GM12873 (cell line): Measurements from ENCODE around the gene GSTA1.
"Not testable (repeated sequence)": the region's sequence is repeated elsewhere in the genome, so short reads cannot be mapped to it uniquely, and the experiment has no call there.

Experiments used
- TF ChIP-seq, protein P1 (sequence below): IDR thresholded peaks from 2 replicates; pipeline ENCODE4 v1.5.1; 2012; ENCODE audit warnings: low read depth, mild to moderate bottlenecking, moderate library complexity, low read length, control low read depth; ENCODE audit not compliant: insufficient read depth; ENCODE audit errors: missing control alignments

Gene GSTA1

DNA sequence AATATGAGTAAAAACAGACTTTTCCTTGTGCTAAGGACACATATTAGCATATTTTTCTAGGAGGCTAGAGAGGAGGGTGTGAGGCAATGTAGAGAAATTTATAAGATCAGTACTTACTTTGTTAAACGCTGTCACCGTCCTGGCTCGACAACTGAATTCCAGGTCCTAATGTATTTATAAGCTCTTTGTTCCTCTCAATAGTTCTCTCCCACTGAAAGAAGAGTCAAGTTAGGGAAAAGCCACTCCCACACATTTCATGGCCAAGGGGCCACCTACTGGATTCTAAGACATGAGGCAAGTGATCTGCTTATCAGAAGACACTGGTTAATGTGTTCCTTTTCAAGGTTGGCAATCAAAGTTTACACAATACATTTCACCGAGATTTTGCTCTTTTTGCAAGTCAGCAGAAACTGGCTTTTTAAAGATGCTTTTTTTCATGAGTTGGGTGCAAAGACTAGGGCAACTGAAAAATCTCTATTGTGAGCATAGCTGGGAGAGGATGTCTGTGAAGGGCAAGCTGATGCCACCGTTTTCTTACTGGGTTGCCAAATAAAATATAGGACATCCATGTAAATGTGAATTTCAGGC lies at the start of gene GSTA1:
Gene GSTA1, minus strand, starts transcription at position 149 of the 588 bp plus-strand sequence. CDS start 4,549 bp downstream, outside the sequence.
- TF ChIP-seq, protein P1, sequence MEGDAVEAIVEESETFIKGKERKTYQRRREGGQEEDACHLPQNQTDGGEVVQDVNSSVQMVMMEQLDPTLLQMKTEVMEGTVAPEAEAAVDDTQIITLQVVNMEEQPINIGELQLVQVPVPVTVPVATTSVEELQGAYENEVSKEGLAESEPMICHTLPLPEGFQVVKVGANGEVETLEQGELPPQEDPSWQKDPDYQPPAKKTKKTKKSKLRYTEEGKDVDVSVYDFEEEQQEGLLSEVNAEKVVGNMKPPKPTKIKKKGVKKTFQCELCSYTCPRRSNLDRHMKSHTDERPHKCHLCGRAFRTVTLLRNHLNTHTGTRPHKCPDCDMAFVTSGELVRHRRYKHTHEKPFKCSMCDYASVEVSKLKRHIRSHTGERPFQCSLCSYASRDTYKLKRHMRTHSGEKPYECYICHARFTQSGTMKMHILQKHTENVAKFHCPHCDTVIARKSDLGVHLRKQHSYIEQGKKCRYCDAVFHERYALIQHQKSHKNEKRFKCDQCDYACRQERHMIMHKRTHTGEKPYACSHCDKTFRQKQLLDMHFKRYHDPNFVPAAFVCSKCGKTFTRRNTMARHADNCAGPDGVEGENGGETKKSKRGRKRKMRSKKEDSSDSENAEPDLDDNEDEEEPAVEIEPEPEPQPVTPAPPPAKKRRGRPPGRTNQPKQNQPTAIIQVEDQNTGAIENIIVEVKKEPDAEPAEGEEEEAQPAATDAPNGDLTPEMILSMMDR: not testable (repeated sequence)

DNA sequence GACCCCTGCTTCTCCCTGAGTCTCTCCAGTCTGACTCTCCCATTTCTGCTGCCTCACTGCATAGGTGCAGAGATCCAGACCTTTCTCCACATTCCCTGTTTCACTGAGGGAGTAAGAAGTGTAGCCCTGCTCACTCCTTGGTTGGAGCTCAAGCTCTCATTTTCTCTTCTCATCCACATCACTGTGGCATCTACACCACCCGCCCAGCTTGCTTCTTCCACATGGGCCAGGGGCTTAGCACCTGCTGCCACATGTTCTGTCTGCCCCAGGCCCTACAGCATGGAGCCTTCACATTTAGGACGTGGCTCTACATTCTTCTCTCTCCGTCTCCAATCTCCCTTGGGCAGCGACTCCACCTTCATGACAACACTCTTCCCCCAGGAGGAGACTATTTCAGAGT lies 45.5 kb upstream of the GSTA1 start:
- TF ChIP-seq, protein P1: no peak

- TF ChIP-seq, protein P1: no peak
Observed at GRCh38 chr6:52846002-52846401, 42.4 kb upstream of the GSTA1 start.

GRCh38 chr6:52843605-52844004 lies 40.0 kb upstream of the GSTA1 start:
- TF ChIP-seq, protein P1: no peak

GRCh38 chr6:52840763-52841585 lies 37.4 kb upstream of the GSTA1 start, which contains the start of gene GSTA5:
TSS of gene GSTA5 (minus strand) at chr6:52840813.
- TF ChIP-seq, protein P1: no peak

- TF ChIP-seq, protein P1: peak; percentile 86
Observed at GRCh38 chr6:52839124-52840055, 35.8 kb upstream of the GSTA1 start.
